ENCODE data around the gene SPHK2.

Gene SPHK2

DNA sequence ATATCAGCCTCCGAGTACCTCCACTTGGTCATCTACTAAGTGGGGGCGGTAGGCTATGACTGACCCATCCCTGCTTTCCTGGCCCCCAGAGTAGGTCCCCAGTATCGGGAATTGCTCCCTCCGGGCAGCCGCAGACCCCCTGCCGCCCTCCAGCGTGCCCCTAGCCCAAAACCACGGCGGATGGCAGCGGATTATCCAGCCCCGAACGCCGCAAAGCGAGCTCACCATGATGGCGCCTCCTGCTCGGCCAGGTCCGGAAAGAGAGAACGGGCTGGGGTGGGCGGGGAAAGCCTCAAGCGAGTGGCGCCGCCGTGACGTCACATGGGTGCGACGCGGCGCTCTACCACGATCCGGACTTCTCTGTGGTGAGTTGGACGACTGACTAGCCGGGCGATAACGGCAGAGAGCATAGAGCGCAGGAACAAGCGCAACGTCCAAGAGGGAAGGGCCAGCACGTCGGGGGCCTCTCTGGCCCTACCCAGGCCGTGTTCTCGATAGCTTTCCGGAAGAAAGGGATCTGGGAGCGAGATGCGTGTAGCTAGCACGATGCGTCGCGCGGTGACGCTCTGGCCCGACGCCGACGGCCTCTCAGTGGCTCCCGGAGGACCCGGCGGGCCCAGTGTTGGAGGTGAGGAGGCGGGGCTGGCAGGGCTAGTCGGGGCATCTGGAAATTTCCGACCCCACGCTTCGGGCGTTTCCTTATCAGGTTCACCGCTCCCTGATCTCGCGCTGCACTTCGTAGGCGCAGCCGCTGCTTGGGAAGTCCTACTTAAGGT lies at the start of gene SPHK2, which contains the start of gene RPL18 (continued):
- peak; percentile 19; the same call in 1 of the 2 replicates for TF ChIP-seq BCL11B (tag by site-specific recombination; IDR thresholded peaks at IDR 0.05; ENCODE audit: low read depth)
- no peak for TF ChIP-seq ZNF174 (tag by site-specific recombination; IDR thresholded peaks at IDR 0.05)
- TF ChIP-seq, protein P1, sequence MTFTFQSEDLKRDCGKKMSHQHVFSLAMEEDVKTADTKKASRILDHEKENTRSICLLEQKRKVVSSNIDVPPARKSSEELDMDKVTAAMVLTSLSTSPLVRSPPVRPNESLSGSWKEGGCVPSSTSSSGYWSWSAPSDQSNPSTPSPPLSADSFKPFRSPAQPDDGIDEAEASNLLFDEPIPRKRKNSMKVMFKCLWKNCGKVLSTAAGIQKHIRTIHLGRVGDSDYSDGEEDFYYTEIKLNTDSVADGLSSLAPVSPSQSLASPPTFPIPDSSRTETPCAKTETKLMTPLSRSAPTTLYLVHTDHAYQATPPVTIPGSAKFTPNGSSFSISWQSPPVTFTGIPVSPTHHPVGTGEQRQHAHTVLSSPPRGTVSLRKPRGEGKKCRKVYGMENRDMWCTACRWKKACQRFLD (tag by site-specific recombination; IDR thresholded peaks at IDR 0.05): no peak
- TF ChIP-seq ZNF157 (tag by site-specific recombination; IDR thresholded peaks at IDR 0.05): no peak
- TF ChIP-seq, protein P2, sequence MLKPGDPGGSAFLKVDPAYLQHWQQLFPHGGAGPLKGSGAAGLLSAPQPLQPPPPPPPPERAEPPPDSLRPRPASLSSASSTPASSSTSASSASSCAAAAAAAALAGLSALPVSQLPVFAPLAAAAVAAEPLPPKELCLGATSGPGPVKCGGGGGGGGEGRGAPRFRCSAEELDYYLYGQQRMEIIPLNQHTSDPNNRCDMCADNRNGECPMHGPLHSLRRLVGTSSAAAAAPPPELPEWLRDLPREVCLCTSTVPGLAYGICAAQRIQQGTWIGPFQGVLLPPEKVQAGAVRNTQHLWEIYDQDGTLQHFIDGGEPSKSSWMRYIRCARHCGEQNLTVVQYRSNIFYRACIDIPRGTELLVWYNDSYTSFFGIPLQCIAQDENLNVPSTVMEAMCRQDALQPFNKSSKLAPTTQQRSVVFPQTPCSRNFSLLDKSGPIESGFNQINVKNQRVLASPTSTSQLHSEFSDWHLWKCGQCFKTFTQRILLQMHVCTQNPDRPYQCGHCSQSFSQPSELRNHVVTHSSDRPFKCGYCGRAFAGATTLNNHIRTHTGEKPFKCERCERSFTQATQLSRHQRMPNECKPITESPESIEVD (tag by site-specific recombination; IDR thresholded peaks at IDR 0.05): no peak
- no peak for TF ChIP-seq HOXA7 (CRISPR knock-in tag; IDR thresholded peaks at IDR 0.05; ENCODE audit: borderline replicate concordance)
- TF ChIP-seq SP2 (tag by site-specific recombination; IDR thresholded peaks at IDR 0.05): peak; percentile 85
- TF ChIP-seq ZNF2 (tag by site-specific recombination; IDR thresholded peaks at IDR 0.05): 0 out of 2 replicates have a peak, but pooled peaks have one; percentile 42
- TF ChIP-seq, protein P3, sequence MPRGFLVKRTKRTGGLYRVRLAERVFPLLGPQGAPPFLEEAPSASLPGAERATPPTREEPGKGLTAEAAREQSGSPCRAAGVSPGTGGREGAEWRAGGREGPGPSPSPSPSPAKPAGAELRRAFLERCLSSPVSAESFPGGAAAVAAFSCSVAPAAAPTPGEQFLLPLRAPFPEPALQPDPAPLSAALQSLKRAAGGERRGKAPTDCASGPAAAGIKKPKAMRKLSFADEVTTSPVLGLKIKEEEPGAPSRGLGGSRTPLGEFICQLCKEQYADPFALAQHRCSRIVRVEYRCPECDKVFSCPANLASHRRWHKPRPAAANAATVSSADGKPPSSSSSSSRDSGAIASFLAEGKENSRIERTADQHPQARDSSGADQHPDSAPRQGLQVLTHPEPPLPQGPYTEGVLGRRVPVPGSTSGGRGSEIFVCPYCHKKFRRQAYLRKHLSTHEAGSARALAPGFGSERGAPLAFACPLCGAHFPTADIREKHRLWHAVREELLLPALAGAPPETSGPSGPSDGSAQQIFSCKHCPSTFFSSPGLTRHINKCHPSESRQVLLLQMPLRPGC (tag by site-specific recombination; IDR thresholded peaks at IDR 0.05): peak; percentile 85
- TF ChIP-seq ZEB2 (tag by site-specific recombination; IDR thresholded peaks at IDR 0.05): peak; percentile 93
- TF ChIP-seq HOXC10 (CRISPR knock-in tag; IDR thresholded peaks at IDR 0.05): no peak
- peak; percentile 78; the same call in 1 of the 2 replicates for TF ChIP-seq ZNF391 (tag by site-specific recombination; IDR thresholded peaks at IDR 0.05; ENCODE audit: borderline replicate concordance, low read depth)
- TF ChIP-seq ZNF521 (tag by site-specific recombination; IDR thresholded peaks at IDR 0.05): no peak
- TF ChIP-seq ZNF274 (IDR thresholded peaks at IDR 0.05; ENCODE audit: low read length): no peak
- TF ChIP-seq ZNF274 (tag by site-specific recombination; IDR thresholded peaks at IDR 0.05; ENCODE audit: borderline replicate concordance): no peak
- no peak for TF ChIP-seq ZNF350 (tag by site-specific recombination; IDR thresholded peaks at IDR 0.05)
- TF ChIP-seq ZNF555 (tag by site-specific recombination; conservative IDR thresholded peaks at IDR 0.05): no peak
- TF ChIP-seq, protein P4, sequence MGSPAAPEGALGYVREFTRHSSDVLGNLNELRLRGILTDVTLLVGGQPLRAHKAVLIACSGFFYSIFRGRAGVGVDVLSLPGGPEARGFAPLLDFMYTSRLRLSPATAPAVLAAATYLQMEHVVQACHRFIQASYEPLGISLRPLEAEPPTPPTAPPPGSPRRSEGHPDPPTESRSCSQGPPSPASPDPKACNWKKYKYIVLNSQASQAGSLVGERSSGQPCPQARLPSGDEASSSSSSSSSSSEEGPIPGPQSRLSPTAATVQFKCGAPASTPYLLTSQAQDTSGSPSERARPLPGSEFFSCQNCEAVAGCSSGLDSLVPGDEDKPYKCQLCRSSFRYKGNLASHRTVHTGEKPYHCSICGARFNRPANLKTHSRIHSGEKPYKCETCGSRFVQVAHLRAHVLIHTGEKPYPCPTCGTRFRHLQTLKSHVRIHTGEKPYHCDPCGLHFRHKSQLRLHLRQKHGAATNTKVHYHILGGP (tag by site-specific recombination; IDR thresholded peaks at IDR 0.05): 0 out of 2 replicates have a peak, but pooled peaks have one; percentile 29
- TF ChIP-seq ZNF112 (tag by site-specific recombination; IDR thresholded peaks at IDR 0.05): no peak
- TF ChIP-seq ZNF571 (tag by site-specific recombination; IDR thresholded peaks at IDR 0.05): no peak
- TF ChIP-seq ZNF302 (tag by site-specific recombination; IDR thresholded peaks at IDR 0.05; ENCODE audit: low read depth): no peak
- peak; percentile 96 for TF ChIP-seq ZNF629 (tag by site-specific recombination; IDR thresholded peaks at IDR 0.05)
- peak; percentile 83 for TF ChIP-seq ZNF335 (tag by site-specific recombination; conservative IDR thresholded peaks at IDR 0.05)
- TF ChIP-seq ZNF366 (tag by site-specific recombination; conservative IDR thresholded peaks at IDR 0.05): peak; percentile 89
- TF ChIP-seq OSR2 (tag by site-specific recombination; IDR thresholded peaks at IDR 0.05): no peak
- no peak for TF ChIP-seq ZNF138 (tag by site-specific recombination; IDR thresholded peaks at IDR 0.05; ENCODE audit: borderline replicate concordance)
- TF ChIP-seq ZBTB21 (tag by site-specific recombination; IDR thresholded peaks at IDR 0.05): peak; percentile 94
- TF ChIP-seq ZNF37A (tag by site-specific recombination; IDR thresholded peaks at IDR 0.05): no peak
- peak; percentile 98 for TF ChIP-seq SP3 (tag by site-specific recombination; IDR thresholded peaks at IDR 0.05)
- no peak for TF ChIP-seq ZNF19 (tag by site-specific recombination; IDR thresholded peaks at IDR 0.05; ENCODE audit: low read depth)
- no peak for TF ChIP-seq ZNF791 (tag by site-specific recombination; IDR thresholded peaks at IDR 0.05)
- TF ChIP-seq, protein P5, sequence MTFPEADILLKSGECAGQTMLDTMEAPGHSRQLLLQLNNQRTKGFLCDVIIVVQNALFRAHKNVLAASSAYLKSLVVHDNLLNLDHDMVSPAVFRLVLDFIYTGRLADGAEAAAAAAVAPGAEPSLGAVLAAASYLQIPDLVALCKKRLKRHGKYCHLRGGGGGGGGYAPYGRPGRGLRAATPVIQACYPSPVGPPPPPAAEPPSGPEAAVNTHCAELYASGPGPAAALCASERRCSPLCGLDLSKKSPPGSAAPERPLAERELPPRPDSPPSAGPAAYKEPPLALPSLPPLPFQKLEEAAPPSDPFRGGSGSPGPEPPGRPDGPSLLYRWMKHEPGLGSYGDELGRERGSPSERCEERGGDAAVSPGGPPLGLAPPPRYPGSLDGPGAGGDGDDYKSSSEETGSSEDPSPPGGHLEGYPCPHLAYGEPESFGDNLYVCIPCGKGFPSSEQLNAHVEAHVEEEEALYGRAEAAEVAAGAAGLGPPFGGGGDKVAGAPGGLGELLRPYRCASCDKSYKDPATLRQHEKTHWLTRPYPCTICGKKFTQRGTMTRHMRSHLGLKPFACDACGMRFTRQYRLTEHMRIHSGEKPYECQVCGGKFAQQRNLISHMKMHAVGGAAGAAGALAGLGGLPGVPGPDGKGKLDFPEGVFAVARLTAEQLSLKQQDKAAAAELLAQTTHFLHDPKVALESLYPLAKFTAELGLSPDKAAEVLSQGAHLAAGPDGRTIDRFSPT (tag by site-specific recombination; IDR thresholded peaks at IDR 0.05): no peak
- TF ChIP-seq GFI1B (tag by site-specific recombination; IDR thresholded peaks at IDR 0.05): no peak
- TF ChIP-seq ZXDB (tag by site-specific recombination; IDR thresholded peaks at IDR 0.05): peak; percentile 94

Data from HEK293 (cell line).